ENCODE measurements around the gene ADIPOR1.
"Not testable (repeated sequence)": the region's sequence is repeated elsewhere in the genome, so short reads cannot be mapped to it uniquely, and the experiment has no call there.

The ADIPOR1 gene

DNA sequence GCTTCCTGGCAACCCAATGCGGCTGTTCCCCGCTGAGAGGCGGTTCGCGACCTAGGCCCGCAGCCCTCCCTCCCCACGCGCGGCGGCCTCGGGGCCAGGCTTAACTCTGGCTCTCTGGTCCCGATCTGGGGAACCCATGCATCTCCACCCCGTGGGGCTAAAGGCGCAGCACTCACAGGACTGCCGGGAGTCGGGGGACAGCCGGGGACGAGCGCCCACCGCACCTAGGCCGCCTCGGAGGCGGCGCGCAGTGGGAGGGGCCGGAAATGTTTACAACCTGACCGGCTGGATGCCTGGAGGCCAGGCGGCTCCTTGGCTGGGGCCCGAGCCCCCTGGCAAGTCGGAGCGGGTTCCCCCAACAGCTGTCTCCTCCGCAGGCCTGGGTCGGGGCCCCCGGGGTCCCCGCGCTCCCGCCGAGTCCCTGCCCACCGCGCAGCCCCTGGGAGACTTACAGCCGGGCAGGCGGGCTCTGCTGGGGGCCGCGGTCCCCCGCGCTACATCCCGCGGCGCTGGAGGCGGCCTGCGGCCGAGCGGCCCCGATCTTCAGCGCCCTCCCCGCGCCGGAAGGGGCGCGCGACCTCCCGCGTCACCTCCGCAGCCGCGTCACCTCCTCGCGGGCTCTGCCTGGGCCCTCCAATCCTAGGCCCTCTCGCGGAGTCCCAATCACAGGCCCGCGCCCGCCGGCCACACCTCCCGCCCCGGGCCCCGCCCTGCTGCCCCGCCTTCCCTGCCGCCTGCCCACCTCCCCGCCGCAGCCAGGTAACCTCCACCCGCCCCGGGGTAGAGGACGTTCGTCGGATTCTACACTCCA lies at the start of gene ADIPOR1:
TSS of gene ADIPOR1 (minus strand) at position 580 of the 811 bp plus-strand sequence. CDS start 7,242 bp downstream, outside the sequence.
- peak; percentile 94 for DNase-seq

GRCh38 chr1:203006948-203007871 lies 49.1 kb upstream of the ADIPOR1 start, which contains the start of gene TMEM183A:
TMEM183A (plus strand) TSS chr1:203007374; CDS start chr1:203007466, 92 bp downstream.
- peak; percentile 98 for DNase-seq

DNA sequence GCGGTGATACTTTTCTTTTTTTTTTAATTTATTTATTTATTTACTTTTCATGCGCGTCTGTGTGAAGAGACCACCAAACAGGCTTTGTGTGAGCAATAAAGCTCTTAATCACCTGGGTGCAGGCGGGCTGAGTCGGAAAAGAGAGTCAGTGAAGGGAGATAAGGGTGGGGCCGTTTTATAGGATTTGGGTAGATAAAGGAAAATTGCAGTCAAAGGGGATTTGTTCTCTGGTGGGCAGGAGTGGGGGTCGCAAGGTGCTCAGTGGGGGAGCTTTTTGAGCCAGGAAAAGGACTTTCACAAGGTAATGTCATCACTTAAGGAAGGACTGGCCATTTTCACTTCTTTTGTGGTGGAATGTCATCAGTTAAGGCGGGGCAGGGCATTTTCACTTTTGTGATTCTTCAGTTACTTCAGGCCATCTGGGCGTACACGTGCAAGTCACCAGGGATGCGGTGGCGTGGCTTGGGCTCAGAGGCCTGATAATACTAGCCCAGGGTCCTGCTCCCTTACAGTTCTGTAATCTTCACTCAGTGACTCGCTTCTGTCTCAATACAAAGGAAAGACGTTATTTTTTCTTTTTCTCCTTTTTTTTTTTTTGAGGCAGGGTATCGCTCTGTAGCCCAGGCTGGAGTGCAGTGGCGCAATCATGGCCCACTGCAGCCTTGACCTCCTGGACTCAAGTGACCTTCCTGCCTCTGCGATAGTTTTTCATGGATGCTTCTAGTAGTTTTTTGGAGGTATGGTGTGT lies 47.5 kb upstream of the ADIPOR1 start:
- DNase-seq = peak; percentile 78

- DNase-seq = no peak
Measured at GRCh38 chr1:203002951-203003350, 44.8 kb upstream of the ADIPOR1 start.

DNA sequence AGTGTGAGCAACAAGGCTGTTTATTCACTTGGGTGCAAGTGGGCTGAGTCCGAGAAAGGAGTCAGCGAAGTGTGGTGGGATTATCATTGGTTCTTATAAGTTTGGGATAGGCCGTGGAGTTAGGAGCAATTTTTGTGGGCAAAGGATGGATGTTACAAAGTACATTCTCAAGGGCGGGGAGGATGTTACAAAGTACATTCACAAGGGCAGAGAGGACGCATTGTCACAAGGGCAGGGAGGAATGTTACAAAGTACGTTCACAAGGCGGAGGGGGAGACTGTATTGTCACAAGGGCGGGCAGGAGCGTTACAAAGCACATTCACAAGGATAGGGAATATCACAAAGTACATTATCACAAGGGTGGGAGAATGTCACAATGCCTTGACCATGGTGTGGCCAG lies 43.9 kb upstream of the ADIPOR1 start:
- DNase-seq = no peak

DNA sequence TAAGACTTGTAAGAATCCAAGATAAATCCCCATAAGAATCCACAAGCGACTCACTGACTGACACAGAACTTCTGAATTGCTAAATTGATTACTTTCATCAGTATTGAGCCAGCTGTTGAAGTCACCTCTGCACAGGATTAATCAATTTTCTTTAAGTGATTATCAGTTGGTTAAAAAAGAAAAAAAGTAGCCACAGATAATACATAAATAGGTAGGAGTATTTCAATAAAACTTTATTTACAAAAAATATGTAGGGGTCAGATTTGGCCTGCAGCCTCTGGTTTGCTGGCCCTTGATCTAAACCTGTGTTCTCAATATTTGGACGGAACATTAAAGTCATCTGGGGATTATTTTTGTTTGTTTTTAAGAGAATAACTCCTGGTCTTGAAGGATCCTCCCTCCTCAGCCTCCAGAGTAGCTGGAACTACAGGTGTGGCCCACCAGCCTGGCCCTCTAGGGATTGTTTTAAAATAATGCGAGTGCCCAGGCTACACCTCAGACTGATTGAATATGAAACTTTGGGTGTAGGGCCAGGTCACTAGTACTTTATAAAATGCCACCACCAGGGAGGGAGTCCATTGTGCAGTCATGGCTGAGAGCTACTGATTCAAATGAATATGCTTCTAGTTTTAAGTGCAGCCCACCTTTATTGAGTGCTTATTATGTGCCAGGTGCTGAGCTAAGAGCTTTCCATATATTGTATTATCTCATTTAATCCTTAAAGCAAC lies 42.3 kb upstream of the ADIPOR1 start:
- no peak for DNase-seq

DNA sequence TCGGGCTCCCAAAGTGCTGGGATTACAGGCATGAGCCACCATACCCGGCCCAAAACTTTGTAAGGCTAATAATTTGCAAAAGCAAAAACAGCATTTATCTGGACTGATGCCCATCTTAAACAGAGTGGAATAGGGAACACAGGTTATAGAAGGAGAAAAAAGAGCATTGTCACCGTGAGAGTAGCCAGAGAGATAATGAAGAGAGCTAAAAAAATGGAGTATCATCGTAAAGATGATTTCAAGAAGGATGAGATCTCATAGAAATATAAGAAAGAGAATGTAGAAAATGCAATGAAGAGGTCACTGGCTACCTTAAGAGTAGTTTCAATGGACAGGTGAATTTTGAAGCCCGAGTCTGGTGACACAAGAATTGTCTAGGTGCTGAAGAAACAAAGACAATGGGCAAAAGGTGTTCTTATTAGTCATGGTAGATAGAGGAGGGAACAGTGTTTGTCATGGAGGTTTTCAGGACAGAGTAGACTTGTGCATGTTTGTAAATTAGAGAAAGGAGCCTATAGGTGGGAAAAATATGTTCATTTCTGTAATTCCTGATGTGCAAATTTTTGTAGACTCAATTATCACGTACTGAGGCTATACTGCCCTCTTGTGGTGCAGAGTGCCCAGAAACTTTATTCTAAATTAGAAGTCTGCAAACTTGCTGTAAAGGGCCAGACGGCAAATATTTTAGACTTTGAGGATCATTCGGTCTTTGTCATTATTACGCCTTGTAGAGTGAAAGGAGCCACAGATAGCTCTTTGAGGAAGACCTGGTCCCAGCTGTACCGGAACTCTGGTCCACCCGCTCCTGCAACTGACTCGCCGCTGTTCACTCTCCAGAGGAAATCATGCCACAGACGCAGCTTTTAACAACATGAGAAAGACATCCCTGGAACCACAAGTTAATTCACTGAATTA lies 41.0 kb upstream of the ADIPOR1 start:
- DNase-seq = peak; percentile 86

- DNase-seq = no peak
Measured at GRCh38 chr1:202994756-202995155, 36.6 kb upstream of the ADIPOR1 start.

GRCh38 chr1:202991112-202991511 lies 33.0 kb upstream of the ADIPOR1 start:
- DNase-seq = no peak

DNA sequence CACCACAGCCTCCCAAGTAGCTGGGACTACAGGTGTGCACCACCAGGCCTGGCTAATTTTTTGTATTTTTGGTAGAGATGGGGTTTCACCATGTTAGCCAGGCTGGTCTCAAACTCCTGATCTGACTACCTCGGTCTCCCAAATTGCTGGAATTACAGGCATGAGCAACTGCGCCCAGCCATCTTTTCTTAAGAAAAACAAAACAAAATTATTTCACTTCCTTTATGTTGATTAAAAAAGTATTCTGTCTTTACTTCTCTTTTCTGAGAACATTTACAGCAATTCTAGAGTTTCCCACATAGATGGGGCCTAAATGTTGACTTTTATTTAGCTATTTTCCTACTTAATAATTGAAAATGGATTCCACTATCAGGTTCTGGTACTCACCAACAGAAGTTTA lies 31.8 kb upstream of the ADIPOR1 start:
- DNase-seq = peak; percentile 17

GRCh38 chr1:202987922-202988583 lies 29.9 kb upstream of the ADIPOR1 start:
- peak; percentile 17 for DNase-seq

DNA sequence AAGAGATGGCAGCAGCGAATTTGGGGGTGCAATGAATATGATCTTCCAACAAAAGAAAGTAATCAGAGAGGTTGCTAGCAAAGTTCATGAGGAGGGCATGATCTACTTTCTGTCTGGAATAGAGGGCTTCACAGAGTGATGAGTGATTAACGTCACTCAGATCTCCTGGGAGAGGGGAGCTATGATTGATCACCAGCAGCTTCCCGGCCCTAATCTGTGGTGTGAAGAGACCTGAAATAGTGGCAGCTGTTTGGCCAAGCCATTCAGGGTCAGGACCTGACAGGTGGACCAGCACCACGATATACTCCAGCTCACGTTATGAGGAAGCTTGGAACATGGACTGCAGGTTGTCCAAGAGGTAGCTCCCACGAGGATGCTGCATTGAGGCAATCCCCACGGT lies 29.1 kb upstream of the ADIPOR1 start:
- DNase-seq = no peak

DNA sequence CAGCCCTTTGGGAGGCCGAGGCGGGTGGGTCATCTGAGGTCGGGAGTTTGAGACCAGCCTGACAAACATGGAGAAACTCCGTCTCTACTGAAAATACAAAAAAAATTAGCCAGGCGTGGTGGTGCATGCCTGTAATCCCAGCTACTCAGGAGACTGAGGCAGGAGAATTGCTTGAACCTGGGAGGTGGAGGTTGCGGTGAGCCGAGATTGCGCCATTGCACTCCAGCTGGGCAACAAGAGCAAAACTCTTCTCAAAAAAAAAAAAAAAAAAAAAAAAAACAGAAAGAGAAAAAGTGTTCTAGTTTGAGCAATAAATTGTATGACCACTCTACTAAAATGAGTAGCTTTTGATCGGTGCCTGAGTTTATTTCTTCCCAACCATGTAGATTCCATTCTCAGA lies 28.0 kb upstream of the ADIPOR1 start:
- not testable (repeated sequence) for DNase-seq

DNA sequence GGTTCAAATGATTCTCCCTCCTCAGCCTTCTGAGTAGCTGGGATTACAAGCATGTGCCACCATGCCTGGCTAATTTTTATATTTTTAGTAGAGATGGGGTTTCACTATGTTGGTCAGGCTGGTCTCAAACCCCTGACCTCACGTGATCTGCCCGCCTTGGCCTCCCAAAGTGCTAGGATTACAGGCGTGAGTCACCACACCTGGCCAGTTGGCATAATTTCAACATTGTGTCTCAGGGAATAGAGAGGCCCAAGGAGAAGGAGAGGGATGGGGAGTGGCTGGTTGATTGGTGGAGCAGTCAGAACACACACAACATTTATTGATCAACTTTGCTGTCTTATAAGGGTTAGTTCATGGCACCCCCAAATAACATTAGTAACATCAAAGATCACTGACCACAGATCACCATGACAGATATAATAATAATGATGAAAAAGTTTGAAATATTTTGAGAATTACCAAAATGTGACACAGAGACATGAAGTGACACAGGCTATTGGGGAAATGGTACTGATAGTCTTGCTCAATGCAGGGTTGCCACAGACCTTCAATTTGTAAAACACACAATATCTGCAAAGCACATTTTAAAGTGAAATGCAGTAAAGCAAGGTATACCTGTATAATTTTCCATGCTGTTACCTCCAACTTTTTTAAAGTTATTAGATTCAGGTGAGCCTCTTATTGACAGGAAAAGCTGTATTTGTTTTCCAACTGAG lies 24.8 kb upstream of the ADIPOR1 start:
- DNase-seq = peak; percentile 53

DNA sequence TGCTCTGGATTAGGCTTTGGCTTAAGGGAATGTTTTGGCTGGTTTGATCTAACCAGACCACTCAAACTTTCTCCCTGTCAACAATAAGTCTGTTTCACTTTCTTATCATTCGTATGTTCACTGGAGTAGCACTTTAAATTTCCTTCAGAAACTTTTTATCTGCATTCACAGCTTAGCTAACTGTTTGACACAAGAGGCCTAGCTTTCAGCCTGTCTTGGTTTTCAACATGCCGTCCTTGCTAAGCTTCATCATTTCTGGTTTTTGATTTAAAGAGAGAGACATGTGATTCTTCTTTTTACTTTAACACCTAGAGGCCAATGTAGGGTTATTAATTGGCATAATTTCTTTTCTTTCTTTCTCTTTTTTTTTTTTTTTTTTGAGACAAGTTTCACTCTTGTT lies 23.8 kb upstream of the ADIPOR1 start:
- DNase-seq = no peak

- no peak for DNase-seq
Measured at GRCh38 chr1:202979459-202979858, 21.3 kb upstream of the ADIPOR1 start.

DNA sequence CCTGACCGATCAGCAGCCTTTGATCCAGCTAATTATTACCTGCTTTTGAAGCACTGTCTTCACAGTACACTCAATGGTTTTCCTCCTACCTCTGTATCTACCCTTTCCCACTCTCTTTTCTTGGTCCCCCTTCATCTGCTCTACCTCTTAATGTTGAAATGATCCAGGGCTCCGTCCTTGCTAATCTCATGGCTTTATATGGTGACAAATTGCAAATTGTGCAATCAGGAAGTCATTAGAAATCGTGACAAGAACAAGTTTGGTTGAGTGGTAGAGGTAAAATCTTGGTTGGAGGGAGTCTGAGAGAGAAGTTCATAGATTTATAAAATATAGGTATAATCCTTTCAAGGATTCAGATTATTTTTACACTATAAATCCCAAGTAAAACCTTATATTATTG lies 18.5 kb upstream of the ADIPOR1 start:
- peak; percentile 43 for DNase-seq

DNA sequence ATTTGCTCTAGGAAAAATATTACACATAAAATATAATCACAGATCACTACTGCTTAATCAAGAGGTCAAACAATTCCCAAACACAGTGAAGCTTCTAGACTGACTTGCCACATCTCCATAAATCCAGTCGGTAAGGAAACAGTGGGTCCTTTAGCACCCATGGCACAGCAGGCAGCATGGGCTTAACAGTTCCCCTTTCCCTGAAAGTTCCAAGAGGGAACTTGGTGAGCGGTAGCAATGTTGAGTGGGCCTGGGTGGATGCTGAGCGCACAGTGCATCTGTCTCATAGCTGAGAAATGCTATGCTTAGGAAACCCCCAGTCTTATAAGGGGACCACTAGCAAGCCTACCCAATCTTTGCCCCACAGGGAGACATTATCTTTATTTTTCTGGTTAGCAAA lies 16.7 kb upstream of the ADIPOR1 start:
- DNase-seq = no peak

DNA sequence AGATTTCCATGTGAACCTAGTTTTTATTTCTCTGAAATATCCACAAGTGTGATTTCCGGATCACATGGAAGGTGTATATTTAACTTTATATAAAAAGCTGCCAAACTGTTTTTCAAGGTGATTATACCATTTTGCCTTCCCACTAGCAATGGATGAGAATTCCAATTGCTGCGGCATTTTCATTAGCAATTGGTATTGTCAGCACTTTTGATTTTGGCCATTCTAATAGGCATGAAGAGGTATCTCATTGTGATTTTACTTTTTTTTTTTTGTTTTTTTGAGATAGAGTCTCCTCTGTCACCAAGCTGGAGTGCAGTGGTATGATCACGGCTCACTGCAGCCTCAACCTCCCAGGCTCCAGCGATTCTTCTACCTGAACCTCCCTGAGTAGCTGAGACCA lies 13.9 kb upstream of the ADIPOR1 start:
- DNase-seq = no peak

DNA sequence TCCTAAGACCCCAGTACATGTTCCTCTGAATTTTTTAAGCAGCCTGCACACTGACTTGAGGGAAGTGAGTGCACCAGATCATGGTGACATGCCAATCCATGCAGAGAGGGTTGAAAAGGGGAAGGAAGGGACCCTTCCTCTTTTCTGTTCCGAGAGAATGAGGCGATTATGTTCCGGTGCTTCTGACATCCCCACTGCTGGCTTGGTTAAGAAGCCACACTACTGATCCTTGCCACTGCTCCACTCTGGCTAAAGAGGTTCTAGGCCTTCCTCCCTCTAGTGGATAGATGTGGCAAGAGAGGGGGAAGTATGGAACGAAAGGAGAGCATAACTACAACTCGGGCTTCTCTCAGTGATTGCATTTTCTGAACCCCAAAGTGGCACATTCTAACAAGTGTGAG lies 10.8 kb upstream of the ADIPOR1 start:
- DNase-seq = peak; percentile 88
